SK-N-SH (cell line): ENCODE results near the gene MSS51. TPM values are rescaled to one million over a fixed set of nuclear protein-coding genes. Genes with fewer than 3 reads are reported as not detected.

ENCODE experiments used
- CTCF ChIA-PET: fragments of 300-600, 350-600 bp; formaldehyde crosslinking; extraction: SDS; loops from one replicate; lab custom pipeline; 2021; lab: Yijun Ruan, JAX
- POLR2A ChIA-PET: fragments of 350-600 bp; sonication (Branson Sonifier 250); formaldehyde crosslinking; extraction: SDS; loops from one replicate; lab custom pipeline; 2020; ENCODE audit warnings: antibody characterized with exemption, inconsistent platforms; lab: Yijun Ruan, JAX
- DNase-seq: peaks from one replicate; pipeline ENCODE4 v3.0.0; 2012
- H2AFZ ChIP-seq: fragments of 200-600 bp; sonication (generic); 2 replicates; pipeline ENCODE4 v1.8.1; 2016; ENCODE audit warnings: antibody characterized with exemption, mild to moderate bottlenecking, low read depth
- H3F3A ChIP-seq: fragments of 200-600 bp; sonication (generic); replicated peaks from 2 replicates; pipeline ENCODE3; 2016; ENCODE audit warnings: antibody characterized with exemption, mild to moderate bottlenecking; ENCODE audit not compliant: insufficient read depth
- H3K27ac ChIP-seq, 2 experiments: fragments of 200-500 bp in 1 of 2; fragments of 200-600 bp in 1 of 2; sonication (Bioruptor generic) in 1 of 2; sonication (generic), shearing (Covaris generic) in 1 of 2; 2 replicates each; pipeline versions ENCODE4 v1.5.1 to v1.6.1; 2014 to 2016; ENCODE audit warnings: low read depth in 2 of 2, inconsistent platforms in 1 of 2, low read length in 1 of 2, mild to moderate bottlenecking in 1 of 2, mixed read lengths in 1 of 2
- H3K27me3 ChIP-seq: fragments of 200-600 bp; sonication (generic), shearing (Covaris generic); 2 replicates; pipeline ENCODE4 v1.6.1; 2016; ENCODE audit warnings: mixed run types; ENCODE audit not compliant: insufficient read depth
- H3K36me3 ChIP-seq, 2 experiments: fragments of 200-500 bp in 1 of 2; fragments of 200-600 bp in 1 of 2; sonication (Bioruptor generic) in 1 of 2; sonication (generic) in 1 of 2; replicated peaks in 1 of 2; 2 replicates each; pipeline versions ENCODE3 to v1.5.1; 2014 to 2016; ENCODE audit warnings: low read length in 1 of 2, mild to moderate bottlenecking in 1 of 2; ENCODE audit not compliant: insufficient read depth in 2 of 2, control insufficient read depth in 1 of 2
- H3K4me1 ChIP-seq, 2 experiments: fragments of 200-500 bp in 1 of 2; fragments of 200-600 bp in 1 of 2; sonication (Bioruptor generic) in 1 of 2; sonication (generic), shearing (Covaris generic) in 1 of 2; 2 replicates each; pipeline versions ENCODE4 v1.5.1 to v1.6.1; 2014 to 2016; ENCODE audit warnings: low read depth in 1 of 2, low read length in 1 of 2, mixed run types in 1 of 2; ENCODE audit not compliant: insufficient read depth in 2 of 2, control insufficient read depth in 1 of 2
- H3K4me2 ChIP-seq: fragments of 200-600 bp; sonication (generic), shearing (Covaris generic); 2 replicates; pipeline ENCODE4 v1.6.1; 2017; ENCODE audit warnings: mixed run types
- H3K4me3 ChIP-seq, 2 experiments: fragments of 200-500 bp in 1 of 2; fragments of 200-600 bp in 1 of 2; sonication (Bioruptor generic) in 1 of 2; sonication (generic), shearing (Covaris generic) in 1 of 2; 2 replicates each; pipeline versions ENCODE4 v1.5.1 to v1.8.1; 2014 to 2016; ENCODE audit warnings: low read depth in 2 of 2, inconsistent platforms in 1 of 2, low read length in 1 of 2, mild to moderate bottlenecking in 1 of 2, mixed read lengths in 1 of 2, moderate library complexity in 1 of 2
- H3K79me2 ChIP-seq: fragments of 200-600 bp; sonication (generic); 2 replicates; pipeline ENCODE4 v1.8.1; 2017; ENCODE audit warnings: mild to moderate bottlenecking; ENCODE audit not compliant: insufficient read depth
- H3K9ac ChIP-seq: fragments of 200-600 bp; sonication (generic); 2 replicates; pipeline ENCODE4 v1.6.1; 2017; ENCODE audit warnings: mixed run types
- H3K9me2 ChIP-seq: fragments of 200-600 bp; sonication (generic); 2 replicates; pipeline ENCODE4 v1.6.1; 2017; ENCODE audit warnings: mixed run types
- H3K9me3 ChIP-seq: fragments of 200-600 bp; sonication (generic); 2 replicates; pipeline ENCODE4 v1.6.1; 2017; ENCODE audit warnings: mixed run types, mild to moderate bottlenecking, moderate library complexity
- H4K20me1 ChIP-seq: fragments of 200-600 bp; sonication (generic); 2 replicates; pipeline ENCODE4 v1.6.1; 2017; ENCODE audit warnings: mild to moderate bottlenecking, mixed run types; ENCODE audit not compliant: insufficient read depth
- CHD2 ChIP-seq: fragments of 150-350 bp; IDR thresholded peaks from 2 replicates; pipeline ENCODE4 v1.6.1; 2018; ENCODE audit warnings: low read length; ENCODE audit not compliant: partially characterized antibody
- EP300 ChIP-seq, 2 experiments: IDR thresholded peaks; 2 replicates each; pipeline versions ENCODE4 v1.4.0 to v1.6.1; 2012; ENCODE audit warnings: borderline replicate concordance in 1 of 2, low read depth in 1 of 2, low read length in 1 of 2
- FOSL2 ChIP-seq: IDR thresholded peaks from 2 replicates; pipeline ENCODE4 v1.4.0; 2012; ENCODE audit warnings: low read depth, mild to moderate bottlenecking, moderate library complexity, borderline replicate concordance
- FOXJ3 ChIP-seq: sonication (generic); formaldehyde crosslinking; IDR thresholded peaks from 2 replicates; pipeline ENCODE4 v1.5.1; 2020; ENCODE audit warnings: mild to moderate bottlenecking, missing genetic modification reagents
- GABPA ChIP-seq: IDR thresholded peaks from 2 replicates; pipeline ENCODE4 v1.4.0; 2012; ENCODE audit warnings: low read depth, mild to moderate bottlenecking
- GATA2 ChIP-seq: sonication (generic); formaldehyde crosslinking; IDR thresholded peaks from 2 replicates; pipeline ENCODE4 v1.5.0; 2020; ENCODE audit warnings: mild to moderate bottlenecking, missing genetic modification reagents
- JUND ChIP-seq: IDR thresholded peaks from 2 replicates; pipeline ENCODE4 v1.4.0; 2012
- MXI1 ChIP-seq: IDR thresholded peaks from 2 replicates; pipeline ENCODE4 v1.6.1; 2012; ENCODE audit warnings: mild to moderate bottlenecking, low read depth, low read length, improper control_type of control experiment
- NFIC ChIP-seq: IDR thresholded peaks from 2 replicates; pipeline ENCODE4 v1.4.0; 2012; ENCODE audit warnings: borderline replicate concordance
- POLR2AphosphoS5 ChIP-seq: IDR thresholded peaks from 2 replicates; pipeline ENCODE4 v1.6.1; 2012; ENCODE audit warnings: low read depth, low read length
- RCOR1 ChIP-seq: fragments of 150-350 bp; IDR thresholded peaks from 2 replicates; pipeline ENCODE4 v1.6.1; 2017; ENCODE audit warnings: antibody characterized with exemption, low read length
- RXRA ChIP-seq: IDR thresholded peaks from 2 replicates; pipeline ENCODE4 v1.4.0; 2012; ENCODE audit warnings: low read depth, mild to moderate bottlenecking, borderline replicate concordance
- SIN3A ChIP-seq: IDR thresholded peaks from 2 replicates; pipeline ENCODE4 v1.6.1; 2012; ENCODE audit warnings: low read depth, mild to moderate bottlenecking, low read length, moderate library complexity, borderline replicate concordance
- TAF1 ChIP-seq: IDR thresholded peaks from 2 replicates; pipeline ENCODE4 v1.6.1; 2012; ENCODE audit warnings: low read depth, mild to moderate bottlenecking, low read length, moderate library complexity, borderline replicate concordance
- TCF12 ChIP-seq: IDR thresholded peaks from 2 replicates; pipeline ENCODE4 v1.4.0; 2012
- TEAD4 ChIP-seq: IDR thresholded peaks from 2 replicates; pipeline ENCODE4 v1.4.0; 2012; ENCODE audit warnings: mild to moderate bottlenecking, borderline replicate concordance; ENCODE audit not compliant: insufficient read depth
- USF1 ChIP-seq: IDR thresholded peaks from 2 replicates; pipeline ENCODE4 v1.4.0; 2012; ENCODE audit warnings: low read depth, borderline replicate concordance
- whole genome bisulfite sequencing: methylation state at CpG from one replicate; pipeline ENCODE4 v1.1.6; 2017; ENCODE audit warnings: low lambda C conversion rate; 5-methylcytosine and 5-hydroxymethylcytosine counted together
- polyA plus RNA-seq, 3 experiments: library from polyadenylated mRNA; depleted of rRNA; stranded (reverse); fragments of >200 nt; gene quantifications; 2 replicates each; pipeline ENCODE4 v1.2.3, GENCODE V29; 2012
- TF ChIP-seq, protein P1 (sequence below): fragments of 200-600 bp; sonication (generic); IDR thresholded peaks from 2 replicates; pipeline ENCODE4 v1.6.1; 2017; ENCODE audit warnings: antibody characterized with exemption, mild to moderate bottlenecking, moderate library complexity
- TF ChIP-seq, protein P2 (sequence below): fragments of 150-350 bp; IDR thresholded peaks from 2 replicates; pipeline ENCODE4 v1.6.1; 2016; ENCODE audit warnings: mild to moderate bottlenecking, low read depth, low read length
- TF ChIP-seq, protein P3 (sequence below): fragments of 150-350 bp; IDR thresholded peaks from 2 replicates; pipeline ENCODE4 v1.6.1; 2017; ENCODE audit warnings: antibody characterized with exemption, low read length, low read depth, borderline replicate concordance

MSS51 gene
- polyA plus RNA-seq, 1 of the 3 experiments (the other 2 are of a cell fraction): 0.95 TPM

GRCh38 chr10:73414230-73414945, 19.0 kb downstream of the MSS51 start:
- 5% methylated on average over 17 of the region's 17 CpGs for WGBS
- Histone ChIP-seq H3K9ac (peak overlapping the region; percentile 95), H3K4me1 (peaks cover 7 to 8% of the 10 kb centered on the region in 2 experiments; a peak in 1 of 4 replicates), H3F3A (peaks cover 11% of the 10 kb centered on the region), H3K4me2 (peak overlapping the region; percentile 87), H3K79me2 (peaks cover 44% of the 10 kb centered on the region), H2AFZ (peak overlapping the region; percentile 88), H4K20me1 (peaks cover 9% of the 10 kb centered on the region), H3K27ac (peak overlapping the region in 1 of 2 experiments; percentile 43; a peak in 2 of 4 replicates), H3K27me3 (no peaks in the 10 kb centered on the region), H3K36me3 (peaks cover 0 to 12% of the 10 kb centered on the region in 2 experiments), H3K9me3 (no peaks in the 10 kb centered on the region), H3K4me3 (peak overlapping the region; percentile 74 to 83), H3K9me2 (no peaks in the 10 kb centered on the region)
- DNase-seq: no peak
- TF ChIP-seq FOXJ3: no peak
- TF ChIP-seq, protein P1, sequence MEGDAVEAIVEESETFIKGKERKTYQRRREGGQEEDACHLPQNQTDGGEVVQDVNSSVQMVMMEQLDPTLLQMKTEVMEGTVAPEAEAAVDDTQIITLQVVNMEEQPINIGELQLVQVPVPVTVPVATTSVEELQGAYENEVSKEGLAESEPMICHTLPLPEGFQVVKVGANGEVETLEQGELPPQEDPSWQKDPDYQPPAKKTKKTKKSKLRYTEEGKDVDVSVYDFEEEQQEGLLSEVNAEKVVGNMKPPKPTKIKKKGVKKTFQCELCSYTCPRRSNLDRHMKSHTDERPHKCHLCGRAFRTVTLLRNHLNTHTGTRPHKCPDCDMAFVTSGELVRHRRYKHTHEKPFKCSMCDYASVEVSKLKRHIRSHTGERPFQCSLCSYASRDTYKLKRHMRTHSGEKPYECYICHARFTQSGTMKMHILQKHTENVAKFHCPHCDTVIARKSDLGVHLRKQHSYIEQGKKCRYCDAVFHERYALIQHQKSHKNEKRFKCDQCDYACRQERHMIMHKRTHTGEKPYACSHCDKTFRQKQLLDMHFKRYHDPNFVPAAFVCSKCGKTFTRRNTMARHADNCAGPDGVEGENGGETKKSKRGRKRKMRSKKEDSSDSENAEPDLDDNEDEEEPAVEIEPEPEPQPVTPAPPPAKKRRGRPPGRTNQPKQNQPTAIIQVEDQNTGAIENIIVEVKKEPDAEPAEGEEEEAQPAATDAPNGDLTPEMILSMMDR: peak; percentile 20; the same call in 1 of the 2 replicates
- ChIA-PET POLR2A (no interaction called here), CTCF (interaction anchor here (0.5 to 2.0 kb wide), 5 partner anchors 17 to 178 kb away, joined by 3 to 8 read pairs (median 3); no protein-coding TSS in a partner anchor)

- Histone ChIP-seq H4K20me1 (peaks cover 16% of the 10 kb centered on the region), H3K27ac (peak within 1 kb of the TSS; percentile 80 to 88), H3K79me2 (peaks cover 51% of the 10 kb centered on the region), H3K9me3 (no peaks in the 10 kb centered on the region), H3K9ac (peak within 1 kb of the TSS; percentile 95), H3K4me2 (peak within 1 kb of the TSS; percentile 87), H2AFZ (peak within 1 kb of the TSS; percentile 88), H3K27me3 (no peaks in the 10 kb centered on the region), H3F3A (peaks cover 8% of the 10 kb centered on the region), H3K36me3 (peaks cover 0 to 13% of the 10 kb centered on the region in 2 experiments), H3K9me2 (no peaks in the 10 kb centered on the region), H3K4me1 (peaks cover 7 to 8% of the 10 kb centered on the region in 2 experiments; a peak in 1 of 4 replicates), H3K4me3 (peak within 1 kb of the TSS; percentile 74 to 83)
- peak; percentile 99 for DNase-seq
- CTCF ChIA-PET: interaction anchor here (1.1 to 1.6 kb wide), 3 partner anchors 16 to 162 kb away, joined by 3 to 5 read pairs (median 4); no protein-coding TSS in a partner anchor
- POLR2A ChIA-PET: interaction anchor here (1.3 kb wide), 1 partner anchor 162 kb away, joined by 5 read pairs; no protein-coding TSS in a partner anchor
- 3% methylated on average over 12 of the region's 62 CpGs for WGBS
- TF ChIP-seq TAF1 (no peak; the same call in 1 of the 2 replicates), TCF12 (no peak), MXI1 (peak; percentile 86; the same call in 1 of the 2 replicates), POLR2AphosphoS5 (peak; percentile 59; the same call in 1 of the 2 replicates), SIN3A (no peak; the same call in 1 of the 2 replicates), GATA2 (CRISPR knock-in tag) (no peak), RXRA (no peak), FOSL2 (no peak), GABPA (0 out of 2 replicates have a peak, but pooled peaks have one; percentile 26), USF1 (no peak), JUND (no peak), TEAD4 (no peak), RCOR1 (no peak), CHD2 (peak; percentile 90), EP300 (IDR thresholded peaks at IDR 0.05; ENCODE audit: borderline replicate concordance in 1 of 2, low read depth in 1 of 2, low read length in 1 of 2) (no peak), FOXJ3 (no peak; the same call in 1 of the 2 replicates), NFIC (no peak)
- TF ChIP-seq, protein P2, sequence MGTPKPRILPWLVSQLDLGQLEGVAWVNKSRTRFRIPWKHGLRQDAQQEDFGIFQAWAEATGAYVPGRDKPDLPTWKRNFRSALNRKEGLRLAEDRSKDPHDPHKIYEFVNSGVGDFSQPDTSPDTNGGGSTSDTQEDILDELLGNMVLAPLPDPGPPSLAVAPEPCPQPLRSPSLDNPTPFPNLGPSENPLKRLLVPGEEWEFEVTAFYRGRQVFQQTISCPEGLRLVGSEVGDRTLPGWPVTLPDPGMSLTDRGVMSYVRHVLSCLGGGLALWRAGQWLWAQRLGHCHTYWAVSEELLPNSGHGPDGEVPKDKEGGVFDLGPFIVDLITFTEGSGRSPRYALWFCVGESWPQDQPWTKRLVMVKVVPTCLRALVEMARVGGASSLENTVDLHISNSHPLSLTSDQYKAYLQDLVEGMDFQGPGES: no peak
- TF ChIP-seq, protein P3, sequence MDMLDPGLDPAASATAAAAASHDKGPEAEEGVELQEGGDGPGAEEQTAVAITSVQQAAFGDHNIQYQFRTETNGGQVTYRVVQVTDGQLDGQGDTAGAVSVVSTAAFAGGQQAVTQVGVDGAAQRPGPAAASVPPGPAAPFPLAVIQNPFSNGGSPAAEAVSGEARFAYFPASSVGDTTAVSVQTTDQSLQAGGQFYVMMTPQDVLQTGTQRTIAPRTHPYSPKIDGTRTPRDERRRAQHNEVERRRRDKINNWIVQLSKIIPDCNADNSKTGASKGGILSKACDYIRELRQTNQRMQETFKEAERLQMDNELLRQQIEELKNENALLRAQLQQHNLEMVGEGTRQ: no peak
Measured at GRCh38 chr10:73413528-73414229, 19.7 kb downstream of the MSS51 start, which contains the start of gene ANXA7. ANXA7 (minus strand) TSS chr10:73414058; CDS start chr10:73400856, 13,202 bp downstream.
